Lower leg skin (tissue), 3 donors: Measurements from ENCODE around the gene SLC6A7.

Source experiments
- POLR2A ChIP-seq, 2 donors: fragments of 450-650 bp; IDR thresholded peaks; one replicate each; pipeline ENCODE4 v1.6.1; 2016 to 2017; ENCODE audit warnings: antibody characterized with exemption in 2 of 2, mild to moderate bottlenecking in 1 of 2, moderate library complexity in 1 of 2
- TF ChIP-seq, protein P1 (sequence below), 3 donors: fragments of 450-650 bp; IDR thresholded peaks; one replicate each; pipeline ENCODE4 v1.5.1; 2016; ENCODE audit warnings: antibody characterized with exemption in 3 of 3, mild to moderate bottlenecking in 3 of 3, moderate library complexity in 2 of 3

DNA sequence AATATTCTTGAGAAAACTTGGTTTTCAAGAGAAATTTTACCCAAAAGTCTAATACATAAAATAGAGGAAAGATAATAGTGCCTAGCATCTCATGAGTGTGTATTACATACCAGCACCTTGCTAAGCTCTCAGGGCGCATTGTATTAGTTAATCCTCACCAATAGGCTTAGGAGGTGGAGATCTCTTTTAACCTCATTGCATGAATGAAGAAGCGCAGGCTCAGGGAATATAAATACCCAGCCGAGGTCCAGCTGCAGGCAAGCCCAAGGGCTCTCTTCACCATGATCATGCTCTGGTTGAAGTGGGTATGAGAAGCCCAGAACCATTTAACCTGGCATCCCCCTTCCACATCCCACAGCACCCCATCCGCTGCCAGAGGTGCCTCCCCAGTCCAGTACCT lies 53.7 kb downstream of the SLC6A7 start:
- TF ChIP-seq, protein P1, sequence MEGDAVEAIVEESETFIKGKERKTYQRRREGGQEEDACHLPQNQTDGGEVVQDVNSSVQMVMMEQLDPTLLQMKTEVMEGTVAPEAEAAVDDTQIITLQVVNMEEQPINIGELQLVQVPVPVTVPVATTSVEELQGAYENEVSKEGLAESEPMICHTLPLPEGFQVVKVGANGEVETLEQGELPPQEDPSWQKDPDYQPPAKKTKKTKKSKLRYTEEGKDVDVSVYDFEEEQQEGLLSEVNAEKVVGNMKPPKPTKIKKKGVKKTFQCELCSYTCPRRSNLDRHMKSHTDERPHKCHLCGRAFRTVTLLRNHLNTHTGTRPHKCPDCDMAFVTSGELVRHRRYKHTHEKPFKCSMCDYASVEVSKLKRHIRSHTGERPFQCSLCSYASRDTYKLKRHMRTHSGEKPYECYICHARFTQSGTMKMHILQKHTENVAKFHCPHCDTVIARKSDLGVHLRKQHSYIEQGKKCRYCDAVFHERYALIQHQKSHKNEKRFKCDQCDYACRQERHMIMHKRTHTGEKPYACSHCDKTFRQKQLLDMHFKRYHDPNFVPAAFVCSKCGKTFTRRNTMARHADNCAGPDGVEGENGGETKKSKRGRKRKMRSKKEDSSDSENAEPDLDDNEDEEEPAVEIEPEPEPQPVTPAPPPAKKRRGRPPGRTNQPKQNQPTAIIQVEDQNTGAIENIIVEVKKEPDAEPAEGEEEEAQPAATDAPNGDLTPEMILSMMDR (IDR thresholded peaks at IDR 0.05), result no peak
- TF ChIP-seq POLR2A (IDR thresholded peaks at IDR 0.05), result no peak
